C4-2B (cell line): ENCODE measurements around the gene ABCC8.

Source experiments
- ZFX ChIP-seq: fragments of 450-650 bp; IDR thresholded peaks from 2 replicates; pipeline ENCODE4 v1.6.1; 2017
- TF ChIP-seq, protein P1 (sequence below): fragments of 450-650 bp; conservative IDR thresholded peaks from 2 replicates; pipeline ENCODE4 v1.5.1; 2017; ENCODE audit warnings: mild to moderate bottlenecking

DNA sequence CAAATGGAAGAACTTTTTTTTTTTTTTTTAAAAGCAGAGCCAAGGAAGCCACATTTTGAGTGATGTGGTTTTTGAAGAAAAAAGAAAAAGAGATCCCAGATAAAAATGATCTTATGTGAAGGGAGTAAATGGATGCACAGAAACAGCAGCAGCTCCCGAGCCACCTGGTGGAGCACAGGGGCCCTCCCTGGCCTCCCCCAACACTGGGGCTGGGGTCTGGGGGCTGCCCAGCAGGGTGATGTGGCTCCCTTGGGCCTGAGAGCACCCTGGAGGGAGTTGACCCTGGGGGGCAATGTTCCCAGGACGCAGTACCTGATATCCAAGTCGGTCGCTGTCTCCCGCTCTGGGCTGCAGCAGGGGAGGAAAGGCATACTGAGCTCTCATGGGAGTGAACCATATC, 61.7 kb downstream of the ABCC8 start:
- TF ChIP-seq, protein P1, sequence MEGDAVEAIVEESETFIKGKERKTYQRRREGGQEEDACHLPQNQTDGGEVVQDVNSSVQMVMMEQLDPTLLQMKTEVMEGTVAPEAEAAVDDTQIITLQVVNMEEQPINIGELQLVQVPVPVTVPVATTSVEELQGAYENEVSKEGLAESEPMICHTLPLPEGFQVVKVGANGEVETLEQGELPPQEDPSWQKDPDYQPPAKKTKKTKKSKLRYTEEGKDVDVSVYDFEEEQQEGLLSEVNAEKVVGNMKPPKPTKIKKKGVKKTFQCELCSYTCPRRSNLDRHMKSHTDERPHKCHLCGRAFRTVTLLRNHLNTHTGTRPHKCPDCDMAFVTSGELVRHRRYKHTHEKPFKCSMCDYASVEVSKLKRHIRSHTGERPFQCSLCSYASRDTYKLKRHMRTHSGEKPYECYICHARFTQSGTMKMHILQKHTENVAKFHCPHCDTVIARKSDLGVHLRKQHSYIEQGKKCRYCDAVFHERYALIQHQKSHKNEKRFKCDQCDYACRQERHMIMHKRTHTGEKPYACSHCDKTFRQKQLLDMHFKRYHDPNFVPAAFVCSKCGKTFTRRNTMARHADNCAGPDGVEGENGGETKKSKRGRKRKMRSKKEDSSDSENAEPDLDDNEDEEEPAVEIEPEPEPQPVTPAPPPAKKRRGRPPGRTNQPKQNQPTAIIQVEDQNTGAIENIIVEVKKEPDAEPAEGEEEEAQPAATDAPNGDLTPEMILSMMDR = no peak
- TF ChIP-seq ZFX = no peak
